OCI-LY7 (cell line): ENCODE measurements around the gene CST4.

Source experiments
- CTCF ChIP-seq: fragments of 200-600 bp; sonication (generic); conservative IDR thresholded peaks from 2 replicates; pipeline ENCODE4 v1.5.1; 2014; ENCODE audit warnings: mild to moderate bottlenecking, antibody characterized with exemption, low read length, moderate library complexity, mixed read lengths
- EZH2phosphoT487 ChIP-seq: fragments of 200-600 bp; sonication (generic); IDR thresholded peaks from 2 replicates; pipeline ENCODE4 v1.6.1; 2018; ENCODE audit warnings: low read depth, borderline replicate concordance, mild to moderate bottlenecking, mixed run types, antibody characterized with exemption, low read length, moderate library complexity, mixed read lengths

GRCh38 chr20:23666189-23666588 lies 22.6 kb downstream of the CST4 start:
- no peak for TF ChIP-seq CTCF
- no peak for TF ChIP-seq EZH2phosphoT487
